22Rv1 (cell line): ENCODE measurements around the gene PRIM1.

ENCODE experiments used
- H3K27ac ChIP-seq: fragments of 450-650 bp; 2 replicates; pipeline ENCODE4 v1.5.1; 2017
- ZFX ChIP-seq: fragments of 450-650 bp; IDR thresholded peaks from 2 replicates; pipeline ENCODE4 v1.6.1; 2017; ENCODE audit warnings: antibody characterized with exemption, borderline replicate concordance
- TF ChIP-seq, protein P1 (sequence below): fragments of 450-650 bp; IDR thresholded peaks from 2 replicates; pipeline ENCODE4 v1.5.1; 2017; ENCODE audit warnings: mild to moderate bottlenecking

Gene PRIM1

DNA sequence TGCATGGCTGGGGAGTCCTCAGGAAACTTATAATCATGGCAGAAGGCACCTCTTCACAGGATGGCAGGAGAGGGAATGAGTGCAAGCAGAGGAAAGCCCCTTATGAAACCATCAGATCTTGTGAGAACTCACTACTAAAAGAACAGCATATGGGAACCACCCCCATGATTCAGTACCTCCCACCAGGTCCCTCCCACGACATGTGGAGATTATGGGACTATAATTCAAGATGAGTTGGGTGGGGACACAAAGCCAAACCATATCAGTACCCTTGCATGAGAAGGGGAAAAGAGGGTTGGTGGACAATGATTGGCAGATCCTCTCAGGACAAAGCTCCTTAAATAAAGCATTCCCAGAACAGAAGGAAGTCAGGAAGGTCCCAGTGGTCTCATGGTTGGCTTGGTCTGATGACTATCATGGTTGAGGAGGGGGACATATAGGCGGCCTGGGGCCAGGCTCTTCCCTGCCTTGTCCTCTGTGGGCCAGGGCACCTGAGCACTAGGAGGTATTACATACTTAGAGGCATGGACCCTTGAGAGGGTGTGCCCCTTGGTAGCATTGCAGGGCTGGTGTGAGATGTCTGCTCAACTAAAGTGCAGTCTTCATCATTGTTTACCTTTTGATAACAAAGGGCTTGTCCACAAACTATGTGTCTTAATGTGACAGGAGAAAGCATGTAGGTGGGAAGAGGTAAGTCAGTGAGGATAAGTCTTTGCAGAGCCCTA is 33.2 kb upstream of the PRIM1 start:
- H3K27ac ChIP-seq, result no peak overlapping the region
- TF ChIP-seq, protein P1, sequence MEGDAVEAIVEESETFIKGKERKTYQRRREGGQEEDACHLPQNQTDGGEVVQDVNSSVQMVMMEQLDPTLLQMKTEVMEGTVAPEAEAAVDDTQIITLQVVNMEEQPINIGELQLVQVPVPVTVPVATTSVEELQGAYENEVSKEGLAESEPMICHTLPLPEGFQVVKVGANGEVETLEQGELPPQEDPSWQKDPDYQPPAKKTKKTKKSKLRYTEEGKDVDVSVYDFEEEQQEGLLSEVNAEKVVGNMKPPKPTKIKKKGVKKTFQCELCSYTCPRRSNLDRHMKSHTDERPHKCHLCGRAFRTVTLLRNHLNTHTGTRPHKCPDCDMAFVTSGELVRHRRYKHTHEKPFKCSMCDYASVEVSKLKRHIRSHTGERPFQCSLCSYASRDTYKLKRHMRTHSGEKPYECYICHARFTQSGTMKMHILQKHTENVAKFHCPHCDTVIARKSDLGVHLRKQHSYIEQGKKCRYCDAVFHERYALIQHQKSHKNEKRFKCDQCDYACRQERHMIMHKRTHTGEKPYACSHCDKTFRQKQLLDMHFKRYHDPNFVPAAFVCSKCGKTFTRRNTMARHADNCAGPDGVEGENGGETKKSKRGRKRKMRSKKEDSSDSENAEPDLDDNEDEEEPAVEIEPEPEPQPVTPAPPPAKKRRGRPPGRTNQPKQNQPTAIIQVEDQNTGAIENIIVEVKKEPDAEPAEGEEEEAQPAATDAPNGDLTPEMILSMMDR, result no peak
- no peak for TF ChIP-seq ZFX

DNA sequence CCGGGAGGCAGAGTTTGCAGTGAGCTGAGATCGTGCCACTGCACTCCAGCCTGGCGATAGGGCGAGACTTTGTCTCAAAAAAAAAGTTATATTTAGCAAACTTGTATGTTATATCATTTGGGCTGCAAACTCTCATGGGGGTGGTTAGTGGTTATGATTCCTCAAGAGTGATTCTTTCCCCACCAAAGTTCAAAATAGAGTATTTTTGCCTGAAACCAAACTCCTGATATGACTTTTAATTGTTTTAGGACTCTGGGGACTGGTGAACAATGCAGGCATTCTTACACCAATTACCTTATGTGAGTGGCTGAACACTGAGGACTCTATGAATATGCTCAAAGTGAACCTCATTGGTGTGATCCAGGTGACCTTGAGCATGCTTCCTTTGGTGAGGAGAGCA is 29.6 kb upstream of the PRIM1 start:
- TF ChIP-seq ZFX, result no peak
- TF ChIP-seq, protein P1, result no peak

DNA sequence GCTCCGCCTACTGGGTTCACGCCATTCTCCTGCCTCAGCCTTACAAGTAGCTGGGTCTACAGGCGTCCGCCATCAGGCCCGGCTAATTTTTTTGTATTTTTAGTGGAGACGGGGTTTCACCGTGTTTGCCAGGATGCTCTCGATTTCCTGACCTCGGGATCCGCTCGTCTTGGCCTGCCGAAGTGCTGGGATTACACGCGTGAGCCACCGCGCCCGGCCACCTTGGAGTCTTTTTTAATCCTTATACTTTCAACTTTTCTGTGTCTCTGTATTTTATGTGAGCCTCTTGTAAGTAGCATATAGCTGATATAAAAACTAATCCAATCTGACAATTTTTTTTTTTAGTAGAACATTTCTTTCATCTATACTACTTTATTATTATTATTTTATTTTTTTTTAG is 26.6 kb upstream of the PRIM1 start:
- no peak for TF ChIP-seq ZFX
- TF ChIP-seq, protein P1, result no peak
- no peak overlapping the region for H3K27ac ChIP-seq

More for the DNA sequence above, 29.6 kb upstream of the PRIM1 start:
- H3K27ac ChIP-seq, result no peak overlapping the region

DNA sequence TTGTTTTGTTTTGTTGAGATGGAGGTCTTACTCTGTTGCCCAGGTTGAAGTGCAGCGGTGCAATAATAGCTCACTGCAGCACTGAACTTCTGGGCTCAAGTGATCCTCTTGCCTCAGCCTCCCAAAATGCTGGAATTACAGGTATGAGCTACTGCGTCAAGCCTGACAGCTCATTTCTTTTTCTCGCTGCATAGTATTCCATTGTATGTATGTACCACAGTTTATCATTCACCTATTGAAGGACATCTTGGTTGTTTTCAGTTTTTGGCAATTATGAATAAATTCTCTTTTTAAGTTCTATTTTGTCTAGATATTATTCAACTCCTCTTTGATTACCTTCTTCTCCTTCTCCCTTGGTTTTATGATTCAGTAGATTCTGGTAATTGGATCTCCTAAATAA is 24.5 kb upstream of the PRIM1 start:
- H3K27ac ChIP-seq, result no peak overlapping the region
- TF ChIP-seq, protein P1, result no peak
- no peak for TF ChIP-seq ZFX

DNA sequence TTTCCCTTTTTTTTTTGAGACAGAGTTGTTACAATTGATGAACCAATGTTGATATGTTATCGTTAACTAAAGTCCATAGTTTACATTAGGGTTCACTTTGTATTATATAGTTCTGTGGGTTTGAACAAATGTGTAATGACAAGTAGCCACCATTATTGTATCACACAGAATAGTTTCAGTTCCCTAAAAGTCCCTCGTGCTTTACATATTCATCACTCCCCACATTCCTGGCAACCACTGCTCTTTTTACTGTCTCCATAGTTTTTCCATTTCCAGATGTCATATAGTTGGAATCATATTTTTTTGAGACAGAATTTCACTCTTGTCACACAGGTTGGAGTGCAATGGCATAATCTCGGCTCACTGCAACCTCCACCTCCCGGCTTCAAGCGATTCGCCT is 23.5 kb upstream of the PRIM1 start:
- TF ChIP-seq, protein P1, result no peak
- TF ChIP-seq ZFX, result no peak
- H3K27ac ChIP-seq, result no peak overlapping the region

DNA sequence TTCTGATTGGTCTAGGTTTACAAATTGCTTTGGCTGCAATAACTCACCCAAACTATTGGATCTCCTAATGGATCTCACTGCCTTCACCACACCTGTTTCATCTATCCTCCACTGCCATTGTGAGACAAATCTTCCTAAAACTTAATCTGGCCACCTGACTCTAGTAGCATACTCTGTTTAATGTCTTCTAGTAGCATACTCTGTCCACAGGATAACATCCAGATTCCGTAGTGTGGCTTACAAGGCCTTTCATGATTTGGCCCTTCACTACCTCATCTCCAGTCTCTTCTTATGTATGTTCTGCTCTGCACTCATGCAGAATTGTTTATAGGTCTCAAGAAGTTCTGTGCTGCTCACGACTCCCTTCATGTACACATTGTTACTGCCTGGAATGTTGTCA is 21.0 kb upstream of the PRIM1 start:
- no peak for TF ChIP-seq ZFX
- TF ChIP-seq, protein P1, result no peak
- H3K27ac ChIP-seq, result no peak overlapping the region

DNA sequence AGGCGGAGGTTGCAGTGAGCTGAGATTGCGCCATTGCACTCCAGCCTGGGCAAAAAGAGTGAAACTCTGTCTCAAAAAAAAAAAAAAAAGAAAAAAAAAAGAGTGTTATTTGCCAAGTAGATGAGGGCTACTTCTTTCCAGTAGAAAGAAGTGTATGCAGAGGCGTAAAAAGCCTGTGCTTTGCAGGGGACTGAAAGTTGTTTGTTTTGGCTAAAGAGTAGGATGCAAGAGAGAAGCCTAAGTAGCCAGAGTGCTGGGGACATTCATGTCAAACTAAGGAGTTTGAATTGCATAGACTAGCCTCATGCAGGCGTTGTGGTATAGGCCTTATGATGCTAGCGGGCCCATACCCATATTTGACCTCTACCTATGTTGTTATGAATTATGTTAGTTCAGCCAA is 20.5 kb upstream of the PRIM1 start:
- no peak overlapping the region for H3K27ac ChIP-seq
- TF ChIP-seq, protein P1, result no peak
- no peak for TF ChIP-seq ZFX
